Smooth muscle cell (in vitro differentiated cells): ENCODE results near the gene AMZ2. TPM values are rescaled to one million over a fixed set of nuclear protein-coding genes. Genes with fewer than 3 reads are reported as not detected.
A peak's percentile ranks its signal among the peaks of the same experiment; 100 is the strongest.
"Not testable (repeated sequence)": the region's sequence is repeated elsewhere in the genome, so short reads cannot be mapped to it uniquely, and the experiment has no call there.

Experiments used
- DNase-seq: peaks from one replicate; lab custom pipeline; 2025; ENCODE audit not compliant: unreplicated experiment; lab: John Stamatoyannopoulos, UW
- H2AFZ ChIP-seq: fragments of 200-600 bp; sonication (generic); 2 replicates; pipeline ENCODE4 v1.6.0; 2016; ENCODE audit warnings: antibody characterized with exemption, low read depth, mild to moderate bottlenecking
- H3F3A ChIP-seq: fragments of 200-600 bp; sonication (generic); 2 replicates; pipeline ENCODE4 v1.6.0; 2017; ENCODE audit warnings: antibody characterized with exemption, low read depth
- H3K27ac ChIP-seq: fragments of 200-600 bp; sonication (generic); 2 replicates; pipeline ENCODE4 v1.5.1; 2016; ENCODE audit warnings: low read depth, mild to moderate bottlenecking
- H3K27me3 ChIP-seq: fragments of 200-600 bp; sonication (generic); 2 replicates; pipeline ENCODE4 v1.6.1; 2016; ENCODE audit warnings: low read depth, mild to moderate bottlenecking
- H3K36me3 ChIP-seq: fragments of 200-600 bp; sonication (generic); 2 replicates; pipeline ENCODE4 v1.5.1; 2016; ENCODE audit warnings: low read depth
- H3K4me1 ChIP-seq: fragments of 200-600 bp; sonication (generic); 2 replicates; pipeline ENCODE4 v1.5.1; 2016; ENCODE audit warnings: low read depth
- H3K4me2 ChIP-seq: fragments of 200-600 bp; sonication (generic); 2 replicates; pipeline ENCODE4 v1.6.0; 2016; ENCODE audit warnings: mild to moderate bottlenecking
- H3K4me3 ChIP-seq: fragments of 200-600 bp; sonication (generic); 2 replicates; pipeline ENCODE4 v1.5.1; 2016; ENCODE audit warnings: mild to moderate bottlenecking
- H3K79me2 ChIP-seq: fragments of 200-600 bp; sonication (generic); 2 replicates; pipeline ENCODE4 v1.6.0; 2016; ENCODE audit warnings: low read depth, mild to moderate bottlenecking
- H3K9ac ChIP-seq: fragments of 200-600 bp; sonication (generic); 2 replicates; pipeline ENCODE4 v1.6.0; 2016; ENCODE audit warnings: low read depth
- H3K9me3 ChIP-seq: fragments of 200-600 bp; sonication (generic); replicated peaks from 2 replicates; pipeline ENCODE4 v1.5.1; 2016; ENCODE audit warnings: low read depth
- H4K20me1 ChIP-seq: fragments of 200-600 bp; sonication (generic); 2 replicates; pipeline ENCODE4 v1.6.0; 2016; ENCODE audit warnings: low read depth
- CTCF ChIP-seq: fragments of 200-600 bp; sonication (generic); IDR thresholded peaks from 2 replicates; pipeline ENCODE4 v1.5.1; 2017; ENCODE audit warnings: borderline replicate concordance, mild to moderate bottlenecking, antibody characterized with exemption; ENCODE audit not compliant: insufficient read depth, poor library complexity, severe bottlenecking
- WGBS: methylation state at CpG from one replicate; pipeline ENCODE4 v1.1.7; 2016; ENCODE audit warnings: low lambda C conversion rate; 5-methylcytosine and 5-hydroxymethylcytosine counted together
- polyA plus RNA-seq: library from polyadenylated mRNA; unstranded; fragments of >200 nt; fragmentation: Nextera tagmentation; extraction: Ambion mirVana; gene quantifications from 2 replicates; pipeline ENCODE4 v1.2.1, GENCODE V29; 2016
- total RNA-seq: library from RNA; depleted of rRNA; stranded (reverse); fragments of >200 nt; gene quantifications from 2 replicates; pipeline ENCODE4 v1.2.3, GENCODE V29; 2014

Gene AMZ2
- total and polyA plus RNA-seq, 2 experiments from 2014 or later = 66.3 to 75.5 TPM

DNA sequence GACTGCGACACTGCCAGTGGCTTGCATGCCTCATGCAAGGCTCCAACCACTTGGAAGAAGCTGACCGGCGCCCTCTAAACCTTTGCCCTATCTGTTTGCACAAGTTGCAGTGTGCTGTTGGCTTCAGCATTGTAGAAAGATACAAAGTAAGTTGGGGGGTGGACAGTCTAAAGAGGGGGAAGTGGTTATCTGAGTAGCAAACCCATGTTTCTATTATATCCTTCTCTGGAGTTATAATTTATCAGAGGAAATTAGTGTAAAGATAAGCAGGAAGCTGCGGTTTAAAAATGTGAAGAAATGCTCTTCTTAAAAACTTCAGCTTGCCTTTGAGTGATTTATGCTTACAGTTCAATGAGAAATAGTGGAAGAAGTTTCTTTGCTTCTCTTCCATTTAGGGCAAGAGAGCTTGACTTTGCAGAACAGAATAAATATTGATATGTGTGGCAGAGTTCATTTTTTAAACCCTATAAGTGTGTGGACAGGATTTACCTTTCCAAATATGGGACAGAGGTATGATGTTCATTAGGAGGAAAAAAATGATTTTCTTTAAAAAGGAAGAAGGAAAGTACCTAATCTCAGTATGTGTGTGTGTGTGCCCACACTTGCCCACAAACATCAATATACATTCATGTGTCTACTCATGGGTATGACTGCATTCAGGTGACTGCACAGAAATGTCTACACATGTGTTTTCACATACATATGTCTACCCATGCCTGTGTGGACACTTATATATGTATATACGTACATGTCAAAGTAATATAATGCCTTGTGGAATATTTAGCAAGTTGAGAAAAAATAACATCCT, 8.1 kb downstream of the AMZ2 start:
- Histone ChIP-seq H3K4me2 (no peak overlapping the region), H3K27ac (no peak overlapping the region), H2AFZ (no peak overlapping the region), H3K9ac (no peak overlapping the region), H3K79me2 (no peaks in the 10 kb centered on the region), H3F3A (no peaks in the 10 kb centered on the region), H3K4me3 (no peak overlapping the region), H3K36me3 (peaks cover 7% of the 10 kb centered on the region), H3K27me3 (no peaks in the 10 kb centered on the region), H3K9me3 (no peaks in the 10 kb centered on the region), H3K4me1 (peaks cover 4% of the 10 kb centered on the region), H4K20me1 (no peaks in the 10 kb centered on the region)
- WGBS = 95% methylated on average over 5 of the region's 5 CpGs
- DNase-seq = no peak
- TF ChIP-seq CTCF = no peak

DNA sequence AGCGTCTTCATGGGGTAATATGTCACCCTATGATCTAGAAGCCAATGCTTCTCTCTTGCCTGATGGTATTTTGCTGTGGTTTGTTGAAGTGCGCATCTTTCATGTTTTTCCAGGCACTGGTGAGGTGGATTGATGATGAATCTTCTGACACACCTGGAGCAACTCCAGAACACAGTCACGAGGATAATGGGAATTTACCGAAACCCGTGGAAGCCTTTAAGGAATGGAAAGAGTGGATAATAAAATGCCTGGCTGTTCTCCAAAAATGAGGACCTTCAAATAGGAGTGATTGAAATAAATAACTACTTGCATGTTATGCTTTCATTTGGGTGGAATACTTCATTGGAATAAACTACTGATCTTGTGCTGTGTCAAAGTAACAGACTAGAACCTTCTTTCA, 8.9 kb downstream of the AMZ2 start:
- H3F3A ChIP-seq, H3K4me2 ChIP-seq, H3K27ac ChIP-seq, H3K27me3 ChIP-seq, H3K9ac ChIP-seq, H4K20me1 ChIP-seq, DNase-seq, H2AFZ ChIP-seq, H3K36me3 ChIP-seq, H3K4me3 ChIP-seq, H3K9me3 ChIP-seq, H3K4me1 ChIP-seq, H3K79me2 ChIP-seq: not testable (repeated sequence)
- WGBS = 93% methylated on average over 5 of the region's 5 CpGs

DNA sequence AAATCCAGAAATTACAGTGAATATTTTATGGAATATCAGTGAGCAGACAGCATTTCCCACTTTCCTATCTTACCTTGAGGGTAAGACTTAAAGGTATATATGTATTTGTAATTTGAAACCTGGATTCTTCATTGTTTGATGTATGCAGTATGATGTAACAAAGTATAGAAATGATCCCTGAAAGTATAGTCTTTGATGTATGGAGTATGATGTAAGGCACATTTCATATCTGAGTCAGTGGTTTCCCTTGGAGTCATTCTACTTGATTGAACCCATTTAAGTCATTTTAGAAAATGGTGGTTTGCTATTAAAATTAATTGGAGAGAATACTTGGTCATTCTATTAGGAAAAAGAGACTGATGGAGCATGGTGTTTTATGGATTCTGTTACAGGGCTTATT, 10.1 kb downstream of the AMZ2 start:
- Histone ChIP-seq H3K27me3 (no peaks in the 10 kb centered on the region), H3K27ac (no peak overlapping the region), H3K4me1 (peaks cover 4% of the 10 kb centered on the region), H3K9me3 (no peaks in the 10 kb centered on the region), H3K36me3 (no peaks in the 10 kb centered on the region), H4K20me1 (no peaks in the 10 kb centered on the region), H2AFZ (no peak overlapping the region), H3K79me2 (no peaks in the 10 kb centered on the region), H3K4me3 (no peak overlapping the region), H3F3A (no peaks in the 10 kb centered on the region), H3K9ac (no peak overlapping the region), H3K4me2 (no peak overlapping the region)
- no peak for DNase-seq
- TF ChIP-seq CTCF = no peak

GRCh38 chr17:68258890-68259647, 11.2 kb downstream of the AMZ2 start:
- H3K9ac ChIP-seq, DNase-seq, H3K9me3 ChIP-seq, H4K20me1 ChIP-seq, H3F3A ChIP-seq, H3K27me3 ChIP-seq, H3K79me2 ChIP-seq, H3K4me1 ChIP-seq, H2AFZ ChIP-seq, H3K36me3 ChIP-seq: not testable (repeated sequence)
- peak overlapping the region; percentile 76 for H3K4me2 ChIP-seq
- WGBS = 10% methylated on average over 38 of the region's 44 CpGs
- peak overlapping the region; percentile 11 for H3K4me3 ChIP-seq
- H3K27ac ChIP-seq = peak overlapping the region; percentile 0

- H3K4me3 ChIP-seq, DNase-seq, H3K36me3 ChIP-seq, H3K27me3 ChIP-seq, H3K27ac ChIP-seq, H3K9me3 ChIP-seq, H3F3A ChIP-seq, H3K79me2 ChIP-seq, H3K9ac ChIP-seq, H4K20me1 ChIP-seq, H2AFZ ChIP-seq, H3K4me1 ChIP-seq: not testable (repeated sequence)
- H3K4me2 ChIP-seq = peak overlapping the region; percentile 76
- 90% methylated on average over 3 of the region's 3 CpGs for WGBS
These were observed 11.8 kb downstream of the AMZ2 start for GRCh38 chr17:68259648-68259951.
